Measurements from ENCODE around the gene GPATCH8.

GPATCH8 gene

DNA sequence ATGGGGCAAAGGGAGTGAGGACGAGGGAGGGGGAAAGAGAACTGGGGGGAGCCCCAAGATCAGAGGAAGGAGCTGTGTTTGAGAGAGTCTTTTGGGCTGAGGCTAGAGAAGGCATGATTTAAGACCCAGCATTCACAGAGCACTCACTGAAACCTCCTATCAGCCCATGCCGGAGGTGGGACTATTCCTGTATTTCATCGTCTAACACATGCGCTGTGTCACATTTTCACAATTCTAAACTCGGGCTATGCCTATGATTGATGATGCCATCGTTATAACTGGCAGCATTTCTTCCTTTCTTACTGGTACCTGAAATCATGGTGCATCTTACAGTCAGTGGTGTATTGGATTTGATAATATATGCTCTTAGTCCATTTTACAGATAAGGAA is 143.1 kb downstream of the GPATCH8 start:
- FAIRE-seq = no peak

GRCh38 chr17:44359458-44360143 is 143.6 kb downstream of the GPATCH8 start:
- no peak for DNase-seq (ENCODE audit: insufficient read length, low spot score)
- no peak for FAIRE-seq

More for the DNA sequence above, 143.1 kb downstream of the GPATCH8 start:
- no peak for DNase-seq (ENCODE audit: insufficient read length, low spot score)

- FAIRE-seq (no peak), DNase-seq (ENCODE audit: insufficient read length, low spot score) (no peak)
Measured at GRCh38 chr17:44359006-44359405, 144.2 kb downstream of the GPATCH8 start.

DNA sequence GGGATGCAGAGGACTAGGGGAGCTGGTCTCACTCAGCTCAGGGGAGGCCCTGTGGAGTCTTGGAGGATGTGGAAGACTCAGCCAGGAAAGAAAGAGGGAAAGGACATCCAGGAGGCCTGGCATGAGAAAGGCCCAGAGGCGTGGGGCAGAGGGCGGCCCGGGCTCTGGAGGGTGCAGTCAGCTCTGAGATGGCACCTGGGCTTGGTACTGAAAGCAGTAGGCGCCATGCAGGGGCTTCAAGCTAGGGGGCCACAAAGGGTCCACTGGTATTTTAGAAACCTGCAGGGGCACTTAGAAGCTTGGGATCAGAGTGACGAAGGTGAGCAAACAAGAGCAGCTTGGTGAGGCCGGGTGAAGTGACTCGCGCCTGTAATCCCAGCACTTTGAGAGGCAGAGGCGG is 145.1 kb downstream of the GPATCH8 start:
- FAIRE-seq = no peak
- DNase-seq (ENCODE audit: insufficient read length, low spot score) = no peak

DNA sequence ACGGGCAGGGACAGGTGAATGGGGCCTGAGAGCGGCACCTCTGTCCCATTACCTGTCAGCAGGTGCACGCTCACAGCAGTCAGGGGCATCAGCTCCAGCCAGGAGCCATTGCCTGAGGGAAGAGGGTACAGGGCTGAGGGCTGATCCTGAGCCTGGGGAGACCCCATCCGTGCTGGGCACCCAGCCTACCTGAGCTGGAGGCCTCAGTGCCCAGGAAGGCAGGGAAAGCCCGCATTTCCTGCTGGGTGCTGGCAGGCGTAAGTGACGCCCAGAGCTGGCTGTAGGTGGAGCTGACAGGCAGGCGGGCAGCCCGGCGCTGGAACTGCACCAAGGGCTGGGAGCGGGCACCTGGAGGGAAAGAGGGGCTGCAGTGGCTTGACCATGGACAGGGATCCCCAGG is 147.0 kb downstream of the GPATCH8 start:
- DNase-seq (ENCODE audit: insufficient read length, low spot score) (no peak), FAIRE-seq (no peak)

- DNase-seq (ENCODE audit: insufficient read length, low spot score) (no peak), FAIRE-seq (no peak)
Measured at GRCh38 chr17:44355642-44356099, 147.5 kb downstream of the GPATCH8 start.

GRCh38 chr17:44354582-44355561 is 148.3 kb downstream of the GPATCH8 start:
- FAIRE-seq (no peak), DNase-seq (ENCODE audit: insufficient read length, low spot score) (no peak)

- FAIRE-seq = no peak
- no peak for DNase-seq (ENCODE audit: insufficient read length, low spot score)
Measured at GRCh38 chr17:44353672-44354331, 149.4 kb downstream of the GPATCH8 start.

DNA sequence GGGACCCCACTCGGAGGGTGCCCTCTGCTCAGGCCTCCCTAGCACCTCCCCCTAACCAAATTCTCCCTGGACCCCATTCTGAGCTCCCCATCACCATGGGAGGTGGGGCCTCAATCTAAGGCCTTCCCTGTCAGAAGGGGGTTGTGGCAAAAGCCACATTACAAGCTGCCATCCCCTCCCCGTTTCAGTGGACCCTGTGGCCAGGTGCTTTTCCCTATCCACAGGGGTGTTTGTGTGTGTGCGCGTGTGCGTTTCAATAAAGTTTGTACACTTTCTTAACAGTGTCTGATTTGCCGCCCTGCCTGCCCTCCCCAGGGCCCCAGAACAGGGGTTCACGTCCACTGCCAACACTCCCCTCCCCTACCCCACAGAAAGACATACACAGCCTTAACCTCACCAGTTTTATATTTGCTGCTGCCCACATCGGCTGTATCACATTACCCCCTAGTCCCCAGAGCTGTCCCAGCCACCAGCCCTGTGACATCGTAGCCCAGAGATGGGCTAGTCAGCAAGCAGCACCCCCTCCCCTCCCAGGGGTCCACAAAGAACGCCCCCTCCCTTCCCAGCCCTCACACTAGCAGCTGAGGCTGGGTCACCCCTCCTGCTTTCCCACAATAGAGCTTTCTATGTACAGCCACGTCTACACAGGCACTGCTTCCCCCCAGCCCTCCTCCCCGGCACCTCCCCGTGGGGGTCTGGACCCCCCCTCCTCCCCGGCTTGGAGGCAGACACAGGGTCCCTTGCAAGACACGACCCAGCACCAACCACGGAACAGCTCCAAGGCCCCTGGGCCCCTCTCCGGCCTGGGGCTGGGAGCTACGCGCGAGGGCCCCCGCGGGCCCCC is 150.2 kb downstream of the GPATCH8 start:
- FAIRE-seq (peak; percentile 28), DNase-seq (ENCODE audit: insufficient read length, low spot score) (no peak)

DNA sequence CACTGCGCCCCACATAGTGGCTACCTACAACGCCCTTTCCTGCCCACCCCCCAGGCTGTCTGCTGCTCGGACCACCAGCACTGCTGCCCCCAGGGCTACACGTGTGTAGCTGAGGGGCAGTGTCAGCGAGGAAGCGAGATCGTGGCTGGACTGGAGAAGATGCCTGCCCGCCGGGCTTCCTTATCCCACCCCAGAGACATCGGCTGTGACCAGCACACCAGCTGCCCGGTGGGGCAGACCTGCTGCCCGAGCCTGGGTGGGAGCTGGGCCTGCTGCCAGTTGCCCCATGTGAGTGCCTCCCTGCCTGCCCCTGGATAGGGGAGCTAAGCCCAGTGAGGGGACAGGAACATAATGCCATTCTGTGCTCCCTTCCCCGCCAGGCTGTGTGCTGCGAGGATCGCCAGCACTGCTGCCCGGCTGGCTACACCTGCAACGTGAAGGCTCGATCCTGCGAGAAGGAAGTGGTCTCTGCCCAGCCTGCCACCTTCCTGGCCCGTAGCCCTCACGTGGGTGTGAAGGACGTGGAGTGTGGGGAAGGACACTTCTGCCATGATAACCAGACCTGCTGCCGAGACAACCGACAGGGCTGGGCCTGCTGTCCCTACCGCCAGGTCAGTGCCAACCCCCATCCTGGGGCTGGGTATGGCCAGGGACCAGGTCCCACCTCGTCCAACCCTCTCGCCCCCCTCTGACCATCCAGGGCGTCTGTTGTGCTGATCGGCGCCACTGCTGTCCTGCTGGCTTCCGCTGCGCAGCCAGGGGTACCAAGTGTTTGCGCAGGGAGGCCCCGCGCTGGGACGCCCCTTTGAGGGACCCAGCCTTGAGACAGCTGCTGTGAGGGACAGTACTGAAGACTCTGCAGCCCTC is 151.0 kb downstream of the GPATCH8 start:
- no peak for DNase-seq (ENCODE audit: insufficient read length, low spot score)

DNA sequence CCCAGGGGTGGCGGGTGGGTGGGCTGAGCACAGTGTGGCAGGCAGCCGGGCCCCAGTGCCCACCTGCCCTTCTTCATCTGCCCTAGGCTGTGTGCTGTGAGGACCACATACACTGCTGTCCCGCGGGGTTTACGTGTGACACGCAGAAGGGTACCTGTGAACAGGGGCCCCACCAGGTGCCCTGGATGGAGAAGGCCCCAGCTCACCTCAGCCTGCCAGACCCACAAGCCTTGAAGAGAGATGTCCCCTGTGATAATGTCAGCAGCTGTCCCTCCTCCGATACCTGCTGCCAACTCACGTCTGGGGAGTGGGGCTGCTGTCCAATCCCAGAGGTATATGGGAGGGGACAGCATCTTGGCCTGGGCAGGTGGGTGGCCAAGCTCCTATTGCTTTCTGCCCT is 151.7 kb downstream of the GPATCH8 start:
- DNase-seq (ENCODE audit: insufficient read length, low spot score) = no peak
- FAIRE-seq = peak; percentile 58

More for the DNA sequence above, 151.0 kb downstream of the GPATCH8 start:
- peak; percentile 83 for FAIRE-seq

- peak; percentile 84 for DNase-seq (ENCODE audit: insufficient read length, low spot score)
- FAIRE-seq = peak; percentile 93
Measured at GRCh38 chr17:44350733-44351226, 152.4 kb downstream of the GPATCH8 start.

DNA sequence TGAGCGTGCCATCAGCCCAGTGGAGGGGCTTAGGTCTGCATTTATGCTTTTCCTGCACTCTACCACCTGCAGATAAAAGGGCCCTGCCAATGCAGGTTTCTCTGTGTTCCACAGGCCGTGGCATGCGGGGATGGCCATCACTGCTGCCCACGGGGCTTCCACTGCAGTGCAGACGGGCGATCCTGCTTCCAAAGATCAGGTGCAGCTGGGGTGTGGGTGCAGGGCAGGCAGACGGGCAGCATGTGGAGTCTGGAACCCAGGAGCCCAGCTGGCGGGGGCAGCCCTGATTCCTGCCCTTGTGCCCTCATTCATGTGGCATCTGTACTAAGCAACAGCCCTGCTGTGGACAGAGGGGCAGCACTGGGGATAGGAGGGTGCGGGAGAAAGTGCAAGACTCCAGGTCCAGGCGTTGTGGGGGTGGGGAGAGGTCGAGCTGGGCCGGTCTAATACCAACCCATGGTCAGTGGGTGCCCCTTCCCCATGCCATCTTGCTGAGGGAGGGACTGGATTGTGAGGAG is 153.6 kb downstream of the GPATCH8 start:
- DNase-seq (ENCODE audit: insufficient read length, low spot score) = no peak
- no peak for FAIRE-seq

- no peak for DNase-seq (ENCODE audit: insufficient read length, low spot score)
- no peak for FAIRE-seq
Measured at GRCh38 chr17:44348988-44349364, 154.2 kb downstream of the GPATCH8 start.

DNA sequence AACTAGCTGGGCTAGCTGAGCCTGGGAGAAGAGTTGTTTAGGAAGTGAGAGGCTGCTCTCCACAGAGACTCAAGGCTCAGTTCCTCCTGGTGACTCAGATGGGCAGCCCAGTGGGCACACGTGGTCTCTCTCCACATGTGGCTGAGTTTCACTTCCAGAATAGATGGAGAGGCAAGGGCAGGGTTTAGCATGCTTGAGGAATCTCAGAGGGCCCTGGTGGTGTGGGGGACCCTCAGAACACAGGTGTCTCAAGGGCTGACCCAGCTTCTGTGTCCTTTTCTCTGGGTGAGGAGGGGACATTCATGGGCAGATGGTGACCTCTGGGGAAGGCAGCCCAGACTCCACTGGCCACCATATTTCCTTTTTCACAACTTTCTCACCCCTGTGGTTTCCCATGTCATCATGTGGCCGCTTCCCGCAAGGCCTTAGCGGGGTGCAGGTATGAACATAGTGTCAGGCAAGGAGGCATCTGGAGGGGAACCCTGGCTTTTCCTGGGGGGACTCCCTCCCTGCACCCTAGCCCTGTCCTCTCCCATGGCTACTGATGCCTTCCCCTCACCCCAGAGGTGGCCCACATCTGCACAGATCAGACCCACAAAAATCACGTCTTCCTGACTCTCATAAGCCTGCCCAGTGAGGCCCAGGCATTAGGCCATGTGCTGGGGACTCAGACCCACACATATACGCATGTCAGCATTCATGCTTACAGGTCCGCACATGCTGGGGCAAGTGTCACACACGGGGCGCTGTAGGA is 154.8 kb downstream of the GPATCH8 start:
- FAIRE-seq (no peak), DNase-seq (ENCODE audit: insufficient read length, low spot score) (no peak)

Measured in HTR-8/SVneo (cell line).